Keratinocyte (primary cell): ENCODE measurements around the gene MARCHF9. TPM values are rescaled to one million over a fixed set of nuclear protein-coding genes. Genes with fewer than 3 reads are reported as not detected.

Experiments used
- DNase-seq: peaks from one replicate; pipeline ENCODE4 v3.0.0-alpha.2; 2011; ENCODE audit warnings: low read depth, missing footprints, low spot score
- FAIRE-seq: peaks from 2 replicates; lab custom pipeline; 2011; peaks lifted over from hg19 to GRCh38; lab: Jason Lieb, UNC
- H2AFZ ChIP-seq: 2 replicates; pipeline ENCODE4 v1.6.0; 2012; ENCODE audit warnings: low read length, control low read depth, inconsistent platforms; ENCODE audit not compliant: control insufficient read depth
- H3K27ac ChIP-seq: 2 replicates; pipeline ENCODE4 v1.5.1; 2011; ENCODE audit warnings: low read length; ENCODE audit not compliant: control insufficient read depth, insufficient read depth
- H3K27me3 ChIP-seq: 3 replicates; pipeline ENCODE4 v1.6.0; 2011; ENCODE audit warnings: low read length; ENCODE audit not compliant: control insufficient read depth, insufficient read depth; ENCODE audit errors: extremely low read depth
- H3K36me3 ChIP-seq, 2 experiments: 2 replicates in 1 of 2; 3 replicates in 1 of 2; pipeline ENCODE4 v1.5.1; 2011; ENCODE audit warnings: low read length in 2 of 2, mild to moderate bottlenecking in 1 of 2; ENCODE audit not compliant: control insufficient read depth in 2 of 2, insufficient read depth in 2 of 2; ENCODE audit errors: extremely low read depth in 1 of 2
- H3K4me1 ChIP-seq: 3 replicates; pipeline ENCODE4 v1.5.1; 2011; ENCODE audit warnings: low read length; ENCODE audit not compliant: control insufficient read depth, insufficient read depth; ENCODE audit errors: extremely low read depth
- H3K4me2 ChIP-seq: 3 replicates; pipeline ENCODE4 v1.6.0; 2011; ENCODE audit warnings: low read depth, low read length; ENCODE audit not compliant: control insufficient read depth, insufficient read depth; ENCODE audit errors: extremely low read depth
- H3K4me3 ChIP-seq, 3 experiments: fragments of 200-600 bp in 1 of 3; sonication (generic) in 1 of 3; 2 replicates in 2 of 3; 3 replicates in 1 of 3; pipeline ENCODE4 v1.5.1; 2011 to 2016; ENCODE audit warnings: low read length in 3 of 3, mild to moderate bottlenecking in 3 of 3, control low read depth in 2 of 3, inconsistent platforms in 1 of 3, low read depth in 1 of 3, mixed read lengths in 1 of 3, mixed run types in 1 of 3, moderate library complexity in 1 of 3; ENCODE audit not compliant: control insufficient read depth in 2 of 3, insufficient read depth in 2 of 3; ENCODE audit errors: extremely low read depth in 1 of 3
- H3K79me2 ChIP-seq: 2 replicates; pipeline ENCODE4 v1.6.0; 2012; ENCODE audit warnings: low read length; ENCODE audit not compliant: control insufficient read depth, insufficient read depth
- H3K9ac ChIP-seq: 3 replicates; pipeline ENCODE4 v1.6.0; 2011; ENCODE audit warnings: low read length; ENCODE audit not compliant: control insufficient read depth, insufficient read depth; ENCODE audit errors: extremely low read depth
- H3K9me1 ChIP-seq: 3 replicates; pipeline ENCODE4 v1.6.0; 2011; ENCODE audit warnings: low read length; ENCODE audit not compliant: control insufficient read depth, insufficient read depth; ENCODE audit errors: extremely low read depth
- H3K9me3 ChIP-seq: 2 replicates; pipeline ENCODE4 v1.5.1; 2012; ENCODE audit warnings: low read depth, low read length; ENCODE audit not compliant: control insufficient read depth
- H4K20me1 ChIP-seq: 3 replicates; pipeline ENCODE4 v1.6.0; 2011; ENCODE audit warnings: low read length; ENCODE audit not compliant: control insufficient read depth, insufficient read depth; ENCODE audit errors: extremely low read depth
- EZH2 ChIP-seq: IDR thresholded peaks from one replicate; pipeline ENCODE4 v1.6.1; 2012; ENCODE audit warnings: inconsistent platforms, mild to moderate bottlenecking, low read length, moderate library complexity
- dilution Hi-C: fragments of 300-500 bp; cut with MboI; formaldehyde crosslinking; loops from one replicate; pipeline ENCODE4 v1.7.0; 2020; ENCODE audit warnings: low sequenced_read_pairs; ENCODE audit not compliant: extremely low pct_ligation_motif_present
- polyA plus RNA-seq, 5 experiments: library from polyadenylated mRNA; depleted of rRNA in 3 of 5; stranded (reverse) in 3 of 5; stranded (forward) in 1 of 5; unstranded in 1 of 5; fragments of >200 nt; gene quantifications; 1 replicate in 1 of 5; 2 replicates in 3 of 5; 3 replicates in 1 of 5; pipeline versions ENCODE4 v1.2.1 to v1.2.3, GENCODE V29; 2011 to 2012; ENCODE audit warnings: missing spikeins in 2 of 5, low read depth in 1 of 5, low replicate concordance in 1 of 5
- TF ChIP-seq, protein P1 (sequence below), 3 experiments: IDR thresholded peaks in 1 of 3; conservative IDR thresholded peaks in 1 of 3; optimal IDR thresholded peaks in 1 of 3; 2 replicates in 2 of 3; 3 replicates in 1 of 3; pipeline versions ENCODE3 to v1.5.1; 2011; ENCODE audit warnings: low read length in 3 of 3, mild to moderate bottlenecking in 3 of 3, moderate library complexity in 2 of 3, control low read depth in 1 of 3, inconsistent platforms in 1 of 3; ENCODE audit not compliant: insufficient read depth in 2 of 3; ENCODE audit errors: extremely low read depth in 1 of 3

MARCHF9 gene
- polyA plus RNA-seq, 1 donor (not counting 4 experiments of a cell fraction or from before 2014, with no cell fraction given), result 10.9 TPM

- Histone ChIP-seq H3K4me3 (no peak overlapping the region), H3K9ac (no peak overlapping the region), H3K4me2 (no peak overlapping the region), H2AFZ (no peak overlapping the region), H3K9me1 (no peaks in the 10 kb centered on the region), H3K4me1 (peaks cover 9% of the 10 kb centered on the region), H3K36me3 (peaks cover 3 to 31% of the 10 kb centered on the region in 2 experiments), H3K27ac (no peak overlapping the region), H3K27me3 (no peaks in the 10 kb centered on the region), H3K9me3 (no peaks in the 10 kb centered on the region), H4K20me1 (no peaks in the 10 kb centered on the region), H3K79me2 (no peaks in the 10 kb centered on the region)
- dilution Hi-C loops, result no loop called here
- no peak for DNase-seq
- TF ChIP-seq EZH2, result no peak
- TF ChIP-seq, protein P1, sequence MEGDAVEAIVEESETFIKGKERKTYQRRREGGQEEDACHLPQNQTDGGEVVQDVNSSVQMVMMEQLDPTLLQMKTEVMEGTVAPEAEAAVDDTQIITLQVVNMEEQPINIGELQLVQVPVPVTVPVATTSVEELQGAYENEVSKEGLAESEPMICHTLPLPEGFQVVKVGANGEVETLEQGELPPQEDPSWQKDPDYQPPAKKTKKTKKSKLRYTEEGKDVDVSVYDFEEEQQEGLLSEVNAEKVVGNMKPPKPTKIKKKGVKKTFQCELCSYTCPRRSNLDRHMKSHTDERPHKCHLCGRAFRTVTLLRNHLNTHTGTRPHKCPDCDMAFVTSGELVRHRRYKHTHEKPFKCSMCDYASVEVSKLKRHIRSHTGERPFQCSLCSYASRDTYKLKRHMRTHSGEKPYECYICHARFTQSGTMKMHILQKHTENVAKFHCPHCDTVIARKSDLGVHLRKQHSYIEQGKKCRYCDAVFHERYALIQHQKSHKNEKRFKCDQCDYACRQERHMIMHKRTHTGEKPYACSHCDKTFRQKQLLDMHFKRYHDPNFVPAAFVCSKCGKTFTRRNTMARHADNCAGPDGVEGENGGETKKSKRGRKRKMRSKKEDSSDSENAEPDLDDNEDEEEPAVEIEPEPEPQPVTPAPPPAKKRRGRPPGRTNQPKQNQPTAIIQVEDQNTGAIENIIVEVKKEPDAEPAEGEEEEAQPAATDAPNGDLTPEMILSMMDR (optimal IDR thresholded peaks at IDR 0.05 in 1 of 3, IDR thresholded peaks at IDR 0.05 in 1 of 3, conservative IDR thresholded peaks at IDR 0.05 in 1 of 3; ENCODE audit: extremely low read depth in 1 of 3, insufficient read depth in 2 of 3, low read length in 3 of 3), result no peak
- FAIRE-seq, result no peak
These were observed 51.8 kb downstream of the MARCHF9 start for GRCh38 chr12:57806677-57807076.

DNA sequence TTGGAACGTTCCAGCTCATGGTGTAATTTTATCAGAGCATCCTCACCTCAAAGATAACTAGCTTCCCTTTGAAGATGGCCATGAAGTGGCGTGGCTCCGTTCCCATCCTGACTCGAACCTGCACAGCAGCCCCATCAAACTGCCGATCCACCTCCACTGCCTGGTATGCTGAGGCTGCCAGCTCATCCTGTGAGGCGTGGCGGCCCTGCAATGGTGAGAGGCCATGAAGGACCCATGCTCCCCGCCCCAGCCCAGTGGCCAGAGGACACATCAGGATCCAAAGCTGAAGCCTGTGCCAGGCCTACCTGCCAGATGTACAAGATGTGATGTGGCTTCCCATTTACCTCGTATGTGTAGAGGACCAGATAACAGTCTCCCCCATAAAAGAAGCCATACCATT lies 52.4 kb downstream of the MARCHF9 start:
- no peaks in the 10 kb centered on the region for H3K9me1 ChIP-seq
- H4K20me1 ChIP-seq, result no peaks in the 10 kb centered on the region
- dilution Hi-C loops, result no loop called here
- no peak for DNase-seq
- no peak overlapping the region for H2AFZ ChIP-seq
- no peaks in the 10 kb centered on the region for H3K27me3 ChIP-seq
- H3K4me2 ChIP-seq, result no peak overlapping the region
- FAIRE-seq, result no peak
- H3K4me1 ChIP-seq, result peaks cover 9% of the 10 kb centered on the region
- no peak overlapping the region for H3K4me3 ChIP-seq
- TF ChIP-seq, protein P1 (optimal IDR thresholded peaks at IDR 0.05 in 1 of 3, IDR thresholded peaks at IDR 0.05 in 1 of 3, conservative IDR thresholded peaks at IDR 0.05 in 1 of 3; ENCODE audit: extremely low read depth in 1 of 3, insufficient read depth in 2 of 3, low read length in 3 of 3), result no peak
- TF ChIP-seq EZH2, result no peak
- no peak overlapping the region for H3K27ac ChIP-seq
- peaks cover 3 to 29% of the 10 kb centered on the region in 2 experiments for H3K36me3 ChIP-seq
- H3K9ac ChIP-seq, result no peak overlapping the region
- no peaks in the 10 kb centered on the region for H3K79me2 ChIP-seq
- no peaks in the 10 kb centered on the region for H3K9me3 ChIP-seq
